Colonic mucosa (tissue), 4 donors: ENCODE data around the gene CSNK1D. TPM values are rescaled to one million over a fixed set of nuclear protein-coding genes. Genes with fewer than 3 reads are reported as not detected.
A peak's percentile ranks its signal among the peaks of the same experiment; 100 is the strongest.

Source experiments
- DNase-seq: peaks from one replicate; pipeline ENCODE4 v3.0.0-alpha.2; 2020
- H3K27ac ChIP-seq: fragments of 200-600 bp; one replicate; pipeline ENCODE4 v1.8.0; 2021
- H3K27me3 ChIP-seq: fragments of 200-600 bp; one replicate; pipeline ENCODE4 v1.8.0; 2021
- H3K36me3 ChIP-seq: fragments of 200-600 bp; one replicate; pipeline ENCODE4 v1.8.0; 2021
- H3K4me1 ChIP-seq: fragments of 200-600 bp; one replicate; pipeline ENCODE4 v1.8.0; 2021; ENCODE audit warnings: mild to moderate bottlenecking
- H3K4me3 ChIP-seq: fragments of 200-600 bp; one replicate; pipeline ENCODE4 v1.8.0; 2021
- H3K9ac ChIP-seq, 2 donors: one replicate each; pipeline ENCODE4 v1.7.0; 2013; ENCODE audit warnings: control low read depth in 2 of 2, low read depth in 2 of 2, low read length in 2 of 2
- H3K9me3 ChIP-seq: fragments of 200-600 bp; one replicate; pipeline ENCODE4 v1.8.0; 2021
- CTCF ChIP-seq: fragments of 200-600 bp; IDR thresholded peaks from one replicate; pipeline ENCODE4 v1.8.0; 2022; ENCODE audit warnings: antibody characterized with exemption, mild to moderate bottlenecking
- intact Hi-C: fragments of 100-400 bp; cut with DNase I; formaldehyde crosslinking; loops from one replicate; pipeline ENCODE4 v1.14.1; 2022
- total RNA-seq, 2 donors: library from RNA; stranded (reverse); fragmentation: NEBNext Ultra II Directional in 1 of 2; extraction: Animal tissue kit (Norgen Biotek cat#: 25700) in 1 of 2; gene quantifications; one replicate each; pipeline ENCODE4 v1.2.1, GENCODE V29; 2021
- donor health status: healthy.
- donor health status: DM: no; HTN: no; CAD: no.
- donor health status: DM: no; HTN: no; CAD: no.

Gene CSNK1D
- total RNA-seq, 2 donors from 2014 or later: 136 to 138 TPM

- no peak for TF ChIP-seq CTCF
- Histone ChIP-seq H3K4me1 (peaks cover 5% of the 10 kb centered on the region), H3K9me3 (no peaks in the 10 kb centered on the region), H3K27ac (peak overlapping the region; percentile 98), H3K4me3 (peak overlapping the region; percentile 64), H3K9ac (peak overlapping the region; percentile 70 to 95), H3K27me3 (no peaks in the 10 kb centered on the region), H3K36me3 (no peaks in the 10 kb centered on the region)
- intact Hi-C loops: no loop called here
- peak; percentile 78 for DNase-seq
Observed at GRCh38 chr17:82228278-82228841, 45.1 kb downstream of the CSNK1D start.

- TF ChIP-seq CTCF: no peak
- Histone ChIP-seq H3K4me1 (peaks cover 5% of the 10 kb centered on the region), H3K9me3 (no peaks in the 10 kb centered on the region), H3K27me3 (no peaks in the 10 kb centered on the region), H3K36me3 (no peaks in the 10 kb centered on the region), H3K4me3 (peak overlapping the region; percentile 64), H3K9ac (peak overlapping the region; percentile 70 to 95), H3K27ac (peak overlapping the region; percentile 98)
- no peak for DNase-seq
- intact Hi-C loops: no loop called here
Observed at GRCh38 chr17:82227629-82228277, 45.7 kb downstream of the CSNK1D start.

GRCh38 chr17:82226809-82227628 lies 46.5 kb downstream of the CSNK1D start:
- no peak for TF ChIP-seq CTCF
- no peak overlapping the region for H3K9ac ChIP-seq
- no peaks in the 10 kb centered on the region for H3K9me3 ChIP-seq
- H3K36me3 ChIP-seq: no peaks in the 10 kb centered on the region
- DNase-seq: no peak
- no peaks in the 10 kb centered on the region for H3K27me3 ChIP-seq
- peak overlapping the region; percentile 98 for H3K27ac ChIP-seq
- intact Hi-C loops: no loop called here
- H3K4me1 ChIP-seq: peaks cover under 1% of the 10 kb centered on the region
- H3K4me3 ChIP-seq: no peak overlapping the region

GRCh38 chr17:82226146-82226808 lies 47.2 kb downstream of the CSNK1D start:
- no peak overlapping the region for H3K9ac ChIP-seq
- intact Hi-C loops: no loop called here
- DNase-seq: no peak

More at GRCh38 chr17:82226146-82226808, 47.2 kb downstream of the CSNK1D start:
- H3K27ac ChIP-seq: no peak overlapping the region
- H3K9me3 ChIP-seq: no peaks in the 10 kb centered on the region
- no peaks in the 10 kb centered on the region for H3K36me3 ChIP-seq
- no peak for TF ChIP-seq CTCF
- H3K4me1 ChIP-seq: no peaks in the 10 kb centered on the region
- H3K4me3 ChIP-seq: no peak overlapping the region
- no peaks in the 10 kb centered on the region for H3K27me3 ChIP-seq
